ENCODE results near the gene ZNF292. TPM values are rescaled to one million over a fixed set of nuclear protein-coding genes. Genes with fewer than 3 reads are reported as not detected.

The ZNF292 gene
- total and polyA plus RNA-seq, 2 donors (not counting 3 experiments of a cell fraction or from before 2014, with no cell fraction given): 3.5 to 24.9 TPM

DNA sequence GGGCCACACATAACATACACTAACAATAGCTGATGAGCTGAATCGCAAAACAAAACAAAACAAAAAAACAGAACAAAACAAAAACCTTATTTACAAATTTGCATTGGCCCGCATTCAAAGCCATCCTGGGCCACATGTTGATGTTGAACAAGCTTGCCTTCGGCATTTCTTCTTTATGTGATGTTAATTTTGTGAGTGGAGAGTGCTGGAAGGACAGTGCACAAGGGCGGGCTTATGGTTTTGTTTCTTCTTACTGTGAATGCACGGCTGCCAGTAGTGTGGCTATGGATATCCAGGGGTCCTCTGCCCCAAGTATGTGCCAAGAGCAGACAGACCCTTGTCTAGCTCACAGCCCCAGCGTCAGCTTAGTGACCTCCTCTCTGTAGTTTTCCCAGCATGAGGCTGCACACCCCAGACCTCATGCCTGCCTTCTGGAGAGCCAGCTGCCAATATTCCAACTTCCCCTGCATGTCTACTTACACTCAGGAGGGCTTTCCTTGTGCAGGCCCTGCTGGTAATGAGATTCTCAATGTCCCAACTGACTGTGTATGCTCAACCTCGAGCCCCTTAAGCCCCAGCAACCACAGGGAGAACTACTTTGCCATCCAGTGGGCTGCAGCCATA lies 24.9 kb downstream of the ZNF292 start:
- TF ChIP-seq, protein P1, sequence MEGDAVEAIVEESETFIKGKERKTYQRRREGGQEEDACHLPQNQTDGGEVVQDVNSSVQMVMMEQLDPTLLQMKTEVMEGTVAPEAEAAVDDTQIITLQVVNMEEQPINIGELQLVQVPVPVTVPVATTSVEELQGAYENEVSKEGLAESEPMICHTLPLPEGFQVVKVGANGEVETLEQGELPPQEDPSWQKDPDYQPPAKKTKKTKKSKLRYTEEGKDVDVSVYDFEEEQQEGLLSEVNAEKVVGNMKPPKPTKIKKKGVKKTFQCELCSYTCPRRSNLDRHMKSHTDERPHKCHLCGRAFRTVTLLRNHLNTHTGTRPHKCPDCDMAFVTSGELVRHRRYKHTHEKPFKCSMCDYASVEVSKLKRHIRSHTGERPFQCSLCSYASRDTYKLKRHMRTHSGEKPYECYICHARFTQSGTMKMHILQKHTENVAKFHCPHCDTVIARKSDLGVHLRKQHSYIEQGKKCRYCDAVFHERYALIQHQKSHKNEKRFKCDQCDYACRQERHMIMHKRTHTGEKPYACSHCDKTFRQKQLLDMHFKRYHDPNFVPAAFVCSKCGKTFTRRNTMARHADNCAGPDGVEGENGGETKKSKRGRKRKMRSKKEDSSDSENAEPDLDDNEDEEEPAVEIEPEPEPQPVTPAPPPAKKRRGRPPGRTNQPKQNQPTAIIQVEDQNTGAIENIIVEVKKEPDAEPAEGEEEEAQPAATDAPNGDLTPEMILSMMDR (IDR thresholded peaks at IDR 0.05; ENCODE audit: extremely low read depth in 1 of 2, insufficient read depth in 1 of 2, low read depth in 1 of 2, low read length in 2 of 2): no peak
- TF ChIP-seq POLR2A (IDR thresholded peaks at IDR 0.05; ENCODE audit: low read depth, low read length) (no peak), EZH2 (IDR thresholded peaks at IDR 0.05; ENCODE audit: borderline replicate concordance, low read depth, low read length, severe bottlenecking) (no peak), FOS (IDR thresholded peaks at IDR 0.05; ENCODE audit: borderline replicate concordance, insufficient read depth, low read length) (no peak)
- no peak overlapping the region for H2AFZ ChIP-seq (ENCODE audit: low read depth, low read length)
- peaks cover 8% of the 10 kb centered on the region for H4K20me1 ChIP-seq (replicated peaks; ENCODE audit: control insufficient read depth, extremely low read depth, insufficient read depth, low read length)
- no peak overlapping the region for H3K9ac ChIP-seq (replicated peaks; ENCODE audit: extremely low read depth, insufficient read depth, low read length)
- peaks cover 68% of the 10 kb centered on the region for H3K79me2 ChIP-seq (ENCODE audit: control insufficient read depth, insufficient read depth, low read length)
- no peak overlapping the region for H3K4me2 ChIP-seq (ENCODE audit: insufficient read depth, low read length)
- dilution Hi-C loops (cut with MboI; ENCODE audit: extremely low pct_ligation_motif_present, low sequenced_read_pairs) (no loop called here), intact Hi-C loops (cut with micrococcal nuclease) (no loop called here)
- BruUV-seq (replicated peaks): no TSS peak
- H3K36me3 ChIP-seq (ENCODE audit: control insufficient read depth in 2 of 2, extremely low read depth in 1 of 2, insufficient read depth in 2 of 2, low read length in 2 of 2): no peaks in the 10 kb centered on the region
- no peak for FAIRE-seq
- DNase-seq (ENCODE audit: low read depth, low spot score): no peak
- H3K9me1 ChIP-seq (replicated peaks; ENCODE audit: control insufficient read depth, extremely low read depth, insufficient read depth, low read length): no peaks in the 10 kb centered on the region
- no peak overlapping the region for H3K4me3 ChIP-seq (replicated peaks in 1 of 3; ENCODE audit: insufficient read depth in 1 of 3, low read depth in 1 of 3, low read length in 3 of 3)
- no peaks in the 10 kb centered on the region for H3K4me1 ChIP-seq (ENCODE audit: control insufficient read depth, extremely low read depth, insufficient read depth, low read length)
- ChIA-PET CTCF (no interaction called here), POLR2A (no interaction called here)
- H3K9me3 ChIP-seq (replicated peaks; ENCODE audit: control insufficient read depth, insufficient read depth, low read length): no peaks in the 10 kb centered on the region
- no peak overlapping the region for H3K27ac ChIP-seq (ENCODE audit: insufficient read depth, low read depth, low read length)
- H3K27me3 ChIP-seq (ENCODE audit: control insufficient read depth in 2 of 2, insufficient read depth in 2 of 2, low read length in 2 of 2): no peaks in the 10 kb centered on the region

- no peaks in the 10 kb centered on the region for H3K9me1 ChIP-seq (replicated peaks; ENCODE audit: control insufficient read depth, extremely low read depth, insufficient read depth, low read length)
- TF ChIP-seq FOS (IDR thresholded peaks at IDR 0.05; ENCODE audit: borderline replicate concordance, insufficient read depth, low read length) (no peak), EZH2 (IDR thresholded peaks at IDR 0.05; ENCODE audit: borderline replicate concordance, low read depth, low read length, severe bottlenecking) (no peak), POLR2AphosphoS5 (IDR thresholded peaks at IDR 0.05; ENCODE audit: insufficient read depth, low read depth, low read length) (no peak), GATA2 (IDR thresholded peaks at IDR 0.05; ENCODE audit: insufficient read depth, insufficient read length, low read depth, low read length) (no peak), POLR2A (IDR thresholded peaks at IDR 0.05; ENCODE audit: low read depth, low read length) (no peak), MYC (IDR thresholded peaks at IDR 0.05; ENCODE audit: low read depth, low read length) (no peak), JUN (IDR thresholded peaks at IDR 0.05; ENCODE audit: borderline replicate concordance, insufficient read depth, insufficient read length, low read depth) (no peak)
- TF ChIP-seq, protein P2, sequence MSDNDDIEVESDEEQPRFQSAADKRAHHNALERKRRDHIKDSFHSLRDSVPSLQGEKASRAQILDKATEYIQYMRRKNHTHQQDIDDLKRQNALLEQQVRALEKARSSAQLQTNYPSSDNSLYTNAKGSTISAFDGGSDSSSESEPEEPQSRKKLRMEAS (IDR thresholded peaks at IDR 0.05; ENCODE audit: insufficient read depth, insufficient read length): no peak
- TF ChIP-seq, protein P1 (IDR thresholded peaks at IDR 0.05; ENCODE audit: extremely low read depth in 1 of 2, insufficient read depth in 1 of 2, low read depth in 1 of 2, low read length in 2 of 2): no peak
- no peak overlapping the region for H2AFZ ChIP-seq (ENCODE audit: low read depth, low read length)
- BruUV-seq (replicated peaks): no TSS peak
- CTCF ChIA-PET: interaction anchor here (0.9 kb wide), 1 partner anchor 103 kb away, joined by 4 read pairs; no protein-coding TSS in a partner anchor
- H3K4me2 ChIP-seq (ENCODE audit: insufficient read depth, low read length): no peak overlapping the region
- H4K20me1 ChIP-seq (replicated peaks; ENCODE audit: control insufficient read depth, extremely low read depth, insufficient read depth, low read length): peaks cover 10% of the 10 kb centered on the region
- no peak for FAIRE-seq
- POLR2A ChIA-PET: no interaction called here
- dilution Hi-C loops (cut with MboI; ENCODE audit: extremely low pct_ligation_motif_present, low sequenced_read_pairs): no loop called here
- no peaks in the 10 kb centered on the region for H3K36me3 ChIP-seq (ENCODE audit: control insufficient read depth in 2 of 2, extremely low read depth in 1 of 2, insufficient read depth in 2 of 2, low read length in 2 of 2)
- H3K27ac ChIP-seq (ENCODE audit: insufficient read depth, low read depth, low read length): no peak overlapping the region
- H3K4me1 ChIP-seq (ENCODE audit: control insufficient read depth, extremely low read depth, insufficient read depth, low read length): no peaks in the 10 kb centered on the region
- intact Hi-C loops (cut with micrococcal nuclease): no loop called here
- H3K9me3 ChIP-seq (replicated peaks; ENCODE audit: control insufficient read depth, insufficient read depth, low read length): no peaks in the 10 kb centered on the region
- H3K9ac ChIP-seq (replicated peaks; ENCODE audit: extremely low read depth, insufficient read depth, low read length): no peak overlapping the region
- H3K27me3 ChIP-seq (ENCODE audit: control insufficient read depth in 2 of 2, insufficient read depth in 2 of 2, low read length in 2 of 2): no peaks in the 10 kb centered on the region
- no peak overlapping the region for H3K4me3 ChIP-seq (replicated peaks in 1 of 3; ENCODE audit: insufficient read depth in 1 of 3, low read depth in 1 of 3, low read length in 3 of 3)
- DNase-seq (ENCODE audit: low read depth, low spot score): no peak
- peaks cover 63% of the 10 kb centered on the region for H3K79me2 ChIP-seq (ENCODE audit: control insufficient read depth, insufficient read depth, low read length)
Measured at GRCh38 chr6:87181903-87182302, 26.5 kb downstream of the ZNF292 start.
